LNCAP (cell line): ENCODE results near the gene STK32C.

Experiments
- CTCF ChIP-seq: fragments of 450-650 bp; IDR thresholded peaks from 2 replicates; pipeline ENCODE4 v1.5.1; 2017; ENCODE audit warnings: mild to moderate bottlenecking

STK32C gene

DNA sequence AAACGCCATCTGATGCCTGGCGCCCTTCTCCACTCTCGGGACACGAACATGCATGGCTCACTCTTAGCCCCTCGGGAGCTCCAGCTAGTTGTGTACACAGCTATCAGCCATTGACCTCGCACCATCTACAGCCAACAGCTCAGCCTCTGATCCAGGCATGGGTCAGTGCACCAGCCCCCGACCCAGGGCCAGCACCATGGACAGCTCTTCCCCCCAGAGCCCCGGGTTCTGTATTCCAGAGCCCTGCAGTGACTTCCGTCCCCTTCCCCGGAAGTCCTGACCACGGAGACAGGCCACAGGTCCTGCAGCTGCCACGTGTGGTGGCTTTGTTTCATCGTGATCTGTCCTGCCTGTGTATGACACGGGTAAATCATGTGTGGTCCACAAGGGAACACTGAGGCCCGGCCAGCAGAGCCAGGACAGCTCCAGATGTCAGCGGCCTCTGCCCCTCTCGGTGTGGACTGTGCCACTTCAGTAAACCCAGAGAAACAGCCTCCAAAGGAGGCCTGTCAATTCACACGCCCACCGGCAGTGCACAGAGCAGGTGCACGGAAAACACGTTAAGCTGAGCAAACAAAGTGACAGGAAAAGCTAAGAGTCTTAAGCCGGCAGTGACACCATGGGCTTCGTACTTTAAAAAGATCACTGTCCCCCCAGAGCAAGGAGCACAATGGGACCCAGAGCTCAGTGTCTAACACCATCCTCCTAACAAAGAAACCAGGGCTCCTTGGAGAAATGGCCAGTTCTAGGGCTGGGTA is 13.0 kb downstream of the STK32C start:
- no peak for TF ChIP-seq CTCF

DNA sequence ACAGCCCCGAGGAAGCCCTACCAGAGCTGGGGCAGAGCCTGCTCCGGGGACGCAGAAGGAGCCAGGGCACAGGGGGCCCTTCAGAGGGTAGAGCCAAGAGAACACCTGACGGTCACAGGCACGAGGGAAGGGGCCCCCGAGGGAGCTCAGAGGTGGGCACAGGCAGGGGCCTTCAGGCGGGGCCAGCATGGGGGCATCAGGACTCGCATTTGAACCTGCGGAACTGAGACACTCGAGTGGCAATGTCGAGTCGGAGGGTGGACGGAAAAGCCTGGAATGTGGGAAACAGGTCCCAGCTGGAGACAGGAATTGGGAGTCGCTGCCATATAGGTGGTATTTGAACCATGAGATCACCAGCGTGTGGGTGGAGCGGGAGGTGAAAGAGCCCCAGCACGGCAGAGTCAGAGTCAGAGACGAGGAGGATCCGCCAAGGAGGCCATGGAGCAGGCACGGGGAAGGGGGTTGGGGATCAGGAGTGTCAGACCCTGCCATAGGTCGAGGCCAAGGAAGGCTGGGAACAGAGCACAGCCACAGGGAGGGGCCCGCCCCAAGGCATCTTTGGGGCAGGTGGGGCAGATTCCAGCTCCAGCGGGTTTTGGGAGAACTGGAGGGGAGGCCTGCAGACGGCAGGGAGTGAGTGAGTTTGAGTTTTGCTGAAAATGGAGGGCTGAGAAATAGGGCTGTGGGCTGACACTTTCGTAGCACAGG is 13.8 kb downstream of the STK32C start:
- no peak for TF ChIP-seq CTCF

GRCh38 chr10:132293201-132293812 is 14.4 kb downstream of the STK32C start:
- no peak for TF ChIP-seq CTCF

DNA sequence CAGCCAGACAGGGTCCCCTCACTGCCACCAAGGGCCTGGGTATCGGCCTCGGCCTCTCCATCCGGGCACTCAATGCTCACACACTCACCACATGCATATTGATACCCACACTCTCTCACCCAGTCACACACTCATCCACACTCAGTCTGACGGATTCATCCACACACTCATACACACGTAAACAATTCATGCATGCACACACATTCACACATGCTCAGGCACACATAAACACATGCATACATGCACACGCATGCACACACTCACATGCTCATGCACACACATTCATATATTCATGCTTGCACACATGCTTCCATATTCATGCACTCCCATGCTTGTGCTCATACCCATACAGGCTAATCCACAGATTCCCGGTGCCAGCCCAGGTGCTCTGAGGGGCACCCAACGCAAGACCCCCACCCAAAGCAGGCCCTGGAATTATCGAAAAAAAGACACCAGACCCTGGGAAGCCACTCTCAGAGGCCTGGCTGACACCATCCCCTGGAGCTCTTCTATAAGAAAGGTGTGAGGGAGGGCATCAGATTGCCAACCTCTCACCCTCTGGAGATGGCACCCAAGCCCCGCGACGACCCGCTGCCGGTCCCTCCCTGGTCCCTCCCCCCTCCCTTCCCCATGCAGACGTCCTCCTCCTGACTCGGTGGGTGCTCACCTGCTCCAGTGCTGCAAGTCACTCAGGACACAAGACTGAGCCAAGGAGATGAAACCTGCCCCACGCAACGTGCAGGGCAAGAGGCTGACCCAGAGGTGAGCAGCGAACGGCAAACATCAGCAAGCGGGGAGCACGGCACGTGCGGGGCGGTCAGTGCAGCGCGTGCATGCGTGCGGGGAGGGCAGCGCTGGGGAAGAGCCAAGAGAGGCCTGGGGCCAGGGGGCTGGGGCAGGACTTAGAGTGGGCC is 15.2 kb downstream of the STK32C start:
- no peak for TF ChIP-seq CTCF

DNA sequence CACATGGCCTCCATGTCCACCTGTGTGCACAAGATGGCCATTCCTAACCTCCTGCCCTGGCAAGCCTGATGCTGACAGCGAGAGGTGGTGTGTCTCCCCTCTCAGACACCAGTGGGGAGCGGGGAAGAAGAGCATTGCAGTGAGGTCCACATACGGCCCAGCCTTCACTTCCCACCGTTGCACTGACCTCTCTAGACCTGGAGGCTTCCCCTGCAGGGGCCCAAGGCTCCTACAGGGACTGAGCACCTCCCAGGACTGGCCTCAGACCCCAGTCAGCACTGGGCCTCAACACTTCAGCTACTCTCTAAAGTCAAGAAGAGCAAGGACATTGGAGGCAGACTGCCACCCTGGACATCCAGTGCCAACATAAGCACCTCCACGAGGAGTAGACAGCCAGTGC is 15.9 kb downstream of the STK32C start:
- TF ChIP-seq CTCF = no peak

- TF ChIP-seq CTCF = no peak
These were observed 17.1 kb downstream of the STK32C start for GRCh38 chr10:132290631-132291030.

DNA sequence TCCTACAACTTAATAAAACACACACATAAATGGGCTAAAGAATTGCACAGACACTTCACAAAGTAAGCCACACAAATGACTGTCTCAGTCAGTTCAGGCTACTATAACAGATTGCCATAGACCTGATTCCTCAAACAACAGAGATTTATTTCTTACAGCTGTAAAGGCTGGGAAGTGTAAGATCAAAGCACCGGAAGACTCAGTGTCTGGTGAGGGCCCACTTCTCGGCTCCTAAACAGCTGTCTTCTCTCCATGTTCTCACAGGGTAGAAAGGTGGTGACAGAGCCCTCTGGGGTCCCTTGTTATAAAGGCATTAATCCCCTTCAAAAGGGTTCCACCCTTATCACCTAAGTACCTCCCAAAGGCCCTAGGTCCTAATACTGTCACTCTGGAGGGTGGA is 18.3 kb downstream of the STK32C start:
- no peak for TF ChIP-seq CTCF
